ENCODE measurements around the gene ZFYVE28.

The ZFYVE28 gene

GRCh38 chr4:2322841-2323240 lies 95.6 kb downstream of the ZFYVE28 start:
- no peak for DNase-seq

DNA sequence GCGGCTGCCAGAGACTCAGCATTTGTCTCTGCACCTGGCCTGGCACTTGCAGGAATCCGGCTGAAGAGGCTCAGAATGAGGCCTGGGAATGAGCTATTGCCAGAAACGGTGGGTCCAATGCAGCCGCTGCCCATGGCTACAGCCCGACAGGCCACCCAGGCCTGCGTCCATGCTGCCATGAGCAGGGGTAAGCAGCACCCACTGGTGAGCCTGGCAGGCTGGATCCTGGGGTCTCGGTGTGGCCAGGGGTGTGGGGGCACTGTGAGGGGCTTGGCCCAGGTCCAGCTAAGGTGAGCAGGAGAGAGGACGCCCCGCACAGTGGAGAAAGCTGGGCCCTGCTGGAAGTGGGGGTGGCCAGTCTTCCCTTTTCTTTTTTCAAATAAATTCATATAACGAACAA lies 96.2 kb downstream of the ZFYVE28 start:
- DNase-seq, result no peak

DNA sequence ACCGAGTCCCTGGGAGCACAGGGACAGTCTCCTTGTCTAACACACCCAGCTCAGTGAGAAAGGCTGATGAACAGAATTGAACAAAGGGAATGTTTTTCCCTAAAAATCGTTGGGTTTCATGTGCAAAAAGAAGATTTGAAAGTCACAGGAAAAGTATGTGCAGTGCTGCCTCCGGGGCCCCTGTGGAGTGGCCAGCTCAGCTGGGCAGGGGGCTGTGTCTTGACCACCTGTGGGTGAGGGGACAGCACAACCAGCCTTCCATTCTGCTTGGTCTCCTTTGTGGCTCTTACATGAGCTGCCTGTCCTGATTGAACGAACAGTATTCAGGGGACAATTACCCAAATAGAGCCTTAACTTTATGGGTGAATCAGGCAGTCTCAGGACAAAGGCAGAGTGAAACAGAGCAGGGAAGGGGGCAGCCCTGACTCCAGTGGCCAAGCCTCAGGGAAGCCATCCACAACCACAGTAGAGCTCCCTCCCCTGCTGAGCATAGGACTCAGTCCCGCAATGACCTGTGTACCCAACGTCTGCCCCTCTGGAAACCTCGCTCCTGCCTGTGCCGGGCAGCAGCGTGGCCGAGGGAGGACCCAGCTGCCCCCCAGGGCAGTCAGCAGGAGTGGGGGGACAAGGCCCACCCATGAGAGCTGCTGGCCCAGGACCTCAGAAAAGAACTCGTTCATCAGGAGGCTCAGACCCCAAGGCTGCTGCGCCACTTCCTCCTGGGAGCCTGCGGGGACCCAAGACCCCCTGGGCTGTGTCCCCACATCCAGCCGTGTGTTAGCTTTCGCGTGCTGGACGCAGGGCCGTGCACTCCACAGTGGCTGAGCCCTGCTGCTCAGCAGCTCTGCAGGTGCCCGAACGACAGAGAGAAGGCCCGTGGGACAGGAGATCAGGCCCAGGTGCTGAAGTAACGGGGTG lies 96.9 kb downstream of the ZFYVE28 start:
- DNase-seq, result no peak

GRCh38 chr4:2320746-2321145 lies 97.7 kb downstream of the ZFYVE28 start:
- no peak for DNase-seq

GRCh38 chr4:2320152-2320551 lies 98.3 kb downstream of the ZFYVE28 start:
- DNase-seq, result no peak

GRCh38 chr4:2318885-2319284 lies 99.6 kb downstream of the ZFYVE28 start:
- no peak for DNase-seq

- DNase-seq, result no peak
These were observed 100.0 kb downstream of the ZFYVE28 start for GRCh38 chr4:2318476-2318875.

DNA sequence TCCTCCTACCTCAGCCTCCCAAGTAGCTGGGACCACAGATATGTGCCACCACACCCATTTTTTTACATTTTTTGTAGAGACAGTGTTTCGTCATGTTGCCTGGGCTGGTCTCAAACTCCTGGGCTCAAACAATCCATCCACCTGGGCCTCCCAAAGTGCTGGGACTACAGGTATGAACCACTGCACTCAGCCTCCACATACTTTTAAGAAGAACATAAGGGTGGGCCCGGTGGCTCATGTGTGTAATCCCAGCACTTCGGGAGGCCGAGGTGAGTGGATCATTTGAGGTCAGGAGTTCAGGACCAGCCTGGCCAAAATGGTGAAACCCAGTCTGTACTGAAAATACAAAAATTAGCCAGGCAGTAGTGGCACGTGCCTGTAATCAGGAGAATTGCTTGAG lies 105.1 kb downstream of the ZFYVE28 start:
- DNase-seq, result no peak

DNA sequence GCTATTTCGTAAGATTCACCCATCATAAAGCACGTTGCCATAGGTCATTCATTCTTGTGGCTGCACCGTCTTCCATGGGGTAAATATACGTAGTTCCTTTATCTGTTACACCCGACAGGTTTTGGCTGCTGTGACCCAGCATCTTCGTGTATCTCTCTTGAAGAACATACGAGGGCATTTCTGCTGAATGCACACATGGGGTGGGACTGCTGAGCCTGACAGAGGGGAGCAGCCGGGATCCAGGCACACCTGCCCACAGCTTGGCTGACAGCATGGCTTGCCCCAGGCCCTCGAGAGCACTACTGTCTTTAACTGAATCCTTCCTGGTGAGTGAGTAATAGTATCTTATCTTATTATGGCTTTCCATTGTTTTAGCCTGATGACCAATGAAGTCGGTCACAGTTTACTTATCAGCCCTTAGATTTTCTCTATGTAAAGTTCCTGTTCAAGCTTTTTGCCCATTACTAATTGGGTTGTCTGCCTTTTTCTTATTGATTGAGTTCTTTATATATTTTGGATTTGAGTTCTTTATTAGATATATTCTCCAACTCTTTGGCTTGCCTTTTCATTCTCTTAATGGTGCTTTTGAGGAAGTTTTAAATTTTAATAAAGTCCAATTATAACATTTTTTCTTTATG lies 111.6 kb downstream of the ZFYVE28 start:
- no peak for DNase-seq

GRCh38 chr4:2305766-2306501 lies 112.5 kb downstream of the ZFYVE28 start:
- DNase-seq, result no peak

- no peak for DNase-seq
These were observed 113.4 kb downstream of the ZFYVE28 start for GRCh38 chr4:2304877-2305561.

DNA sequence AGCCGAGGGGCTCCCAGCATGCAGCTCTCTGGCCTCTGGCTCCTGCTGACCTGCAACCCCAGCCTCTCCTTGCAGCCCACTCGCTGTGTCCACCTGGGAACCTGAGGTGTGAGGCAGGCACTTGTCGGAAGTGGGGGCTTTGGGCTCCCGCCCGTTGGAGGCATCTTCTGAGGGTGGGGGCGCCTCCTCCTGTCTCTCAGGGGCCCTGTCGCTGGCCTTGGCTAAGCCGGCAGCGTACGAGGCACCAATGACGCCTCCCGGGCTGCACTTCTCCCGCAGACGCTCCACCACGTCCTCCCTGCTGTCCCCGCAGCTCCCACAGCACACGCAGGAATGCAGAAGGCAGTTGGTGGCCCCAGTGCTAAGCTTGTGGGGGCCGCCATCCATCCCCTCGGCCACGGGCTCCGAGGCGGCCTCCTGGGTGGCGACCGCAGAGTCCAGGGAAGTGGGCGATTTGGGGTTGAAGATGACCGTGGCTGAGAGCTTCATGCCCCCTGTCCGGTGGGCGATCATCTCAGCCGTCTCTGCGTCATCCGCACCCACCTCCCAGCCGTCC lies 114.0 kb downstream of the ZFYVE28 start:
- no peak for DNase-seq

DNA sequence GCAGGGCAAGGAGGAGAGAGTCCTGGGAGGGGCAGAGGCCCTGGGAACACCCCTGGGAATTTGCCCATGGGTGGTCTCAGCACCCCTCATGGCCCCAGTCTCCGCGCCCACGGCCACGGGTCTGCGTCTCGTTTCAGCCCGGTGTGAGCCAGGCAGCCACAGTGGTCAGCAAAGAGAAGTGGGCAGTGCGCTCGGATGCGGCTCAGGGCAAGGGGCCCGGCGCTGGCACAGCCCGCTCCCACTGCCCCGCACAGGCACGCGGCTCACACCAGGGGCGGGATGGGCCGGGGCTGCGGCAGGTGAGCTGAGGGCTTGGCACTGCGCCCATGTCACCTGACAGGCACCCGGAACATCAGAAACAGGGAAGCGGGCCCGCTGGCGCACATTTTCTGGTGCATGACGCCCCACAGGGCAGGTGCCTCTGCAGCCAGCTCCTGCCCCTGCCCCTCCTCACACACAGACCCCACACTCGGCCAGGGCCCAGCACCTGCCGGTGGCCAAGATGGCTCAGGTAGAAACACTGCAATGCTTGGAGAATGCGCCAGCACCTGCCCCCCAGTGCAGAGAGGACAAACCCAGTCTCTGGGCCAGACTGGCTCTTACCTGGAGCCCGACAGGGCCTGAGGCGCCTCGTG lies 114.6 kb downstream of the ZFYVE28 start:
- DNase-seq, result no peak

GRCh38 chr4:2303121-2303685 lies 115.2 kb downstream of the ZFYVE28 start:
- DNase-seq, result no peak

DNA sequence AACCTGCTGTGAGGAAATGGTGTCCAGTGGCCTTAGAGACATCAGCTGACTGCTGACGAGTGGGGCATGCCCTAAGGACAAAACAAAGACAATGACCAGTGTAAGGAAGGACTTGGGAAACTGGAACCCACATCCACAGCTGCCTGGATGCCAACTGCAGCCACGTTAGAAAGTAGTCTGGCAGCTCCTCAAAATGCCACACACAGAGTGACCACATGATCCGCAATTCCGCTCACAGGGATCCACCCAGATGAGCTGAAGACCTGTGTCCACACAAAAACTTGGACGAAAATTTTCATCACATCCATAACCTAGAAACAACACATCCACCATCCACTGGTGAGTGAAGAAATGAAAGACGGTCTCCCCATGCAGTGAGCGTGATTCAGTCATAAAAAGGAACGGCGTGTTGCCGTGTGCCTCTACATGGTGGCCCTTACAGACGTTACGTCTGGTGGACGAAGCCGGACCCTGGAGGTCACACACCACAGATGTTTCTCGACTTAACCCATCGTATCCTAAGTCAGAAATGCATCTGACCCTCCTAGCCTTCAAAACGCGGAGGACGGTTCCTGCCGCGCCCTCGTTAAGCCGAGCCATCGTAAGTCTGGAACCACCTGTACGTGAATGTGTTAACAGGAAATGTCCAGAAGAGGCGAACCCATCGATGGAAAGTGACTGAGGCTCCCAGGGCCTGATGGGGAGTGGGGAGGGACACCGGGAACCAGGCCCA lies 115.9 kb downstream of the ZFYVE28 start:
- DNase-seq, result no peak

DNA sequence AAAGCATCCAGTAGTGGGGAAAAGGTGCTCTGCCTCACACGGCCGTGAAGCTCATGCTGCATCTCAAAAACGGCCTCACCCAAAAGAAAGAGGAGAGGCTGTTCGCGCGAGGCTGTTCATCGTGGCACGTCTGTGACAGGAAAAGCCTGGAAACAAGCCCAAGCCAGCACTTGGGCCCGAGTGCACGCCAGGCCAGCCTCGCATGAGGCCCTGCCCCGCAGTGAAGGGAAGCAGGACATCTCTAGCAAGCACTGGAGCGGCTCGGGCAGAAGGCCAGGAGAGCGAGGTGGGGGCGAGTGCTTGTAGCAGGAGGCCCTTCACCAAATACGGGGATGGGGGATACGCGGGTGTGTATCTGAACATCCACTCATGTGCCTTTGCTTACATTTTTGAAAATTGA lies 116.6 kb downstream of the ZFYVE28 start:
- no peak for DNase-seq

GRCh38 chr4:2301225-2301642 lies 117.2 kb downstream of the ZFYVE28 start:
- DNase-seq, result no peak

GRCh38 chr4:2300431-2301224 lies 117.8 kb downstream of the ZFYVE28 start:
- DNase-seq, result no peak

- DNase-seq, result no peak
These were observed 118.7 kb downstream of the ZFYVE28 start for GRCh38 chr4:2299794-2300193.

GRCh38 chr4:2298532-2298991 lies 119.9 kb downstream of the ZFYVE28 start:
- no peak for DNase-seq
